NCI-H526 treated with DMSO at 0.1 percent for 48 hours (cell line): ENCODE measurements around the gene HOMEZ.
A peak's percentile ranks its signal among the peaks of the same experiment; 100 is the strongest.
"Not testable (repeated sequence)": the region's sequence is repeated elsewhere in the genome, so short reads cannot be mapped to it uniquely, and the experiment has no call there.

Source experiments
- DNase-seq: peaks from one replicate; lab custom pipeline; 2025; lab: John Stamatoyannopoulos, UW

HOMEZ gene

GRCh38 chr14:23281247-23281646 lies 4.7 kb downstream of the HOMEZ start:
- no peak for DNase-seq

- not testable (repeated sequence) for DNase-seq
Measured at GRCh38 chr14:23277928-23278327, 8.0 kb downstream of the HOMEZ start.

GRCh38 chr14:23277189-23277588 lies 8.7 kb downstream of the HOMEZ start:
- no peak for DNase-seq

- no peak for DNase-seq
Measured at GRCh38 chr14:23275412-23275811, 10.5 kb downstream of the HOMEZ start.

GRCh38 chr14:23269193-23269592 lies 16.7 kb downstream of the HOMEZ start:
- DNase-seq = no peak

- not testable (repeated sequence) for DNase-seq
Measured at GRCh38 chr14:23260849-23261248, 25.1 kb downstream of the HOMEZ start.

GRCh38 chr14:23259426-23259825 lies 26.5 kb downstream of the HOMEZ start:
- no peak for DNase-seq

GRCh38 chr14:23258256-23258655 lies 27.7 kb downstream of the HOMEZ start:
- no peak for DNase-seq

- DNase-seq = no peak
Measured at GRCh38 chr14:23252420-23253333, 33.3 kb downstream of the HOMEZ start.

GRCh38 chr14:23252006-23252405 lies 33.9 kb downstream of the HOMEZ start:
- no peak for DNase-seq

GRCh38 chr14:23249824-23250223 lies 36.1 kb downstream of the HOMEZ start:
- DNase-seq = no peak

- no peak for DNase-seq
Measured at GRCh38 chr14:23248601-23249000, 37.3 kb downstream of the HOMEZ start.

GRCh38 chr14:23245282-23245681 lies 40.6 kb downstream of the HOMEZ start:
- no peak for DNase-seq

GRCh38 chr14:23243066-23243465 lies 42.9 kb downstream of the HOMEZ start:
- DNase-seq = no peak

- no peak for DNase-seq
Measured at GRCh38 chr14:23242076-23242475, 43.9 kb downstream of the HOMEZ start.

- DNase-seq = not testable (repeated sequence)
Measured at GRCh38 chr14:23241061-23241715, 44.7 kb downstream of the HOMEZ start.

- DNase-seq = no peak
Measured at GRCh38 chr14:23240661-23241060, 45.3 kb downstream of the HOMEZ start.

- DNase-seq = peak; percentile 77
Measured at GRCh38 chr14:23237772-23238594, 47.9 kb downstream of the HOMEZ start, which contains the start of gene RNF212B. Gene RNF212B, plus strand, starts transcription at chr14:23237936. Its CDS starts 2,410 bp downstream, at chr14:23240346.

GRCh38 chr14:23232241-23232808 lies 53.6 kb downstream of the HOMEZ start:
- DNase-seq = not testable (repeated sequence)

GRCh38 chr14:23228812-23229211 lies 57.1 kb downstream of the HOMEZ start:
- no peak for DNase-seq

GRCh38 chr14:23227566-23227965 lies 58.4 kb downstream of the HOMEZ start:
- DNase-seq = no peak

GRCh38 chr14:23224958-23225357 lies 61.0 kb downstream of the HOMEZ start:
- not testable (repeated sequence) for DNase-seq
